Suppressor macrophage (primary cell): ENCODE measurements around the gene MAN1B1.

ENCODE experiments used
- DNase-seq, 4 experiments: peaks; one replicate each; pipeline ENCODE4 v3.0.0-alpha.2; 2020 to 2022

Gene MAN1B1

GRCh38 chr9:137069508-137070091 is 17.2 kb upstream of the MAN1B1 start:
- peak in 1 of 4 experiments; percentile 37 for DNase-seq

- peak; percentile 93 to 96 (median 96) for DNase-seq
Measured at GRCh38 chr9:137070201-137070905, 16.4 kb upstream of the MAN1B1 start, which contains the start of gene SAPCD2. Gene SAPCD2 (minus strand): TSS chr9:137070557. CDS start chr9:137070460, 97 bp downstream.

- peak in 3 of 4 experiments; percentile 36 to 59 (median 50) for DNase-seq
Measured at GRCh38 chr9:137070906-137071275, 15.9 kb upstream of the MAN1B1 start.

- DNase-seq, result no peak
Measured at GRCh38 chr9:137071282-137071681, 15.5 kb upstream of the MAN1B1 start.

GRCh38 chr9:137073992-137074399 is 12.8 kb upstream of the MAN1B1 start:
- DNase-seq, result no peak

GRCh38 chr9:137074657-137075274 is 12.0 kb upstream of the MAN1B1 start:
- DNase-seq, result peak in 1 of 4 experiments; percentile 40

- peak; percentile 52 to 71 (median 56) for DNase-seq
Measured at GRCh38 chr9:137075275-137075775, 11.5 kb upstream of the MAN1B1 start.

- no peak for DNase-seq
Measured at GRCh38 chr9:137076636-137077009, 10.2 kb upstream of the MAN1B1 start.

GRCh38 chr9:137077010-137077747 is 9.6 kb upstream of the MAN1B1 start, which contains the start of gene UAP1L1:
Gene UAP1L1 (plus strand): TSS chr9:137077517. CDS start chr9:137077533, 16 bp downstream.
- DNase-seq, result peak; percentile 89 to 96 (median 93)

- peak; percentile 17 to 61 (median 37) for DNase-seq
Measured at GRCh38 chr9:137077758-137078693, 8.8 kb upstream of the MAN1B1 start.

GRCh38 chr9:137078701-137079400 is 7.9 kb upstream of the MAN1B1 start:
- DNase-seq, result no peak

GRCh38 chr9:137079401-137079787 is 7.4 kb upstream of the MAN1B1 start:
- DNase-seq, result no peak

- DNase-seq, result no peak
Measured at GRCh38 chr9:137080260-137081122, 6.3 kb upstream of the MAN1B1 start.

GRCh38 chr9:137082222-137082924 is 4.4 kb upstream of the MAN1B1 start:
- no peak for DNase-seq

- DNase-seq, result no peak
Measured at GRCh38 chr9:137082925-137083290, 3.9 kb upstream of the MAN1B1 start.

GRCh38 chr9:137083394-137084004 is 3.3 kb upstream of the MAN1B1 start:
- DNase-seq, result peak; percentile 66 to 84 (median 75)

GRCh38 chr9:137084526-137084925 is 2.3 kb upstream of the MAN1B1 start:
- DNase-seq, result no peak

- DNase-seq, result peak in 3 of 4 experiments; percentile 58 to 68 (median 64)
Measured at GRCh38 chr9:137085920-137086530, 760 bp upstream of the MAN1B1 start.
